Astrocyte of the hippocampus (primary cell): ENCODE data around the gene DCDC2C.

Experiments used
- DNase-seq: peaks from one replicate; pipeline ENCODE4 v3.0.0; 2011; ENCODE audit warnings: low read depth, low spot score

Gene DCDC2C

DNA sequence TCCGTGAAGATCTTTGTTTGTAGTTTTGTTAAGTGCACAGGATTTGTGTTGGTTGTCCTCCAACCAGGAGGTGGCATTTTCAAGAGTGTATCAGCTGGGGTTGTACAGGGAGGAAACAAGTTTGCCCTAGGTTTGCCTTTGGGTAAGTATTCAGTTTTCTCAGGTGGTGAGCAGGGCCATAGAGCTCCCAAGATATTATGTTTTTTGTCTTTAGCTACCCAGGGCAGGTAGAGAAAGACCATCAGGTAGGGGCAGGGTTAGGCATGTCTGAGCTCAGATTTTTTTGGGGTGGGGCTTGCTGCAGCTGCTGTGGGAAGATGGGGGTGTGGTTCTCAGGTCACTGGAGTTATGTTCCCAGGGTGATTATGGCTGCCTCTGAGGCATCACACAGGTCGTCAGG lies 191.6 kb downstream of the DCDC2C start:
- DNase-seq, result no peak
